HG02678 (cell line): ENCODE results near the gene LRIT3.

Experiments used
- ATAC-seq: cut with Tn5 transposase; IDR thresholded peaks from one replicate; pipeline ENCODE4 v1.9.1; 2021; ENCODE audit warnings: mild to moderate bottlenecking, moderate library complexity; ENCODE audit not compliant: unreplicated experiment

LRIT3 gene

DNA sequence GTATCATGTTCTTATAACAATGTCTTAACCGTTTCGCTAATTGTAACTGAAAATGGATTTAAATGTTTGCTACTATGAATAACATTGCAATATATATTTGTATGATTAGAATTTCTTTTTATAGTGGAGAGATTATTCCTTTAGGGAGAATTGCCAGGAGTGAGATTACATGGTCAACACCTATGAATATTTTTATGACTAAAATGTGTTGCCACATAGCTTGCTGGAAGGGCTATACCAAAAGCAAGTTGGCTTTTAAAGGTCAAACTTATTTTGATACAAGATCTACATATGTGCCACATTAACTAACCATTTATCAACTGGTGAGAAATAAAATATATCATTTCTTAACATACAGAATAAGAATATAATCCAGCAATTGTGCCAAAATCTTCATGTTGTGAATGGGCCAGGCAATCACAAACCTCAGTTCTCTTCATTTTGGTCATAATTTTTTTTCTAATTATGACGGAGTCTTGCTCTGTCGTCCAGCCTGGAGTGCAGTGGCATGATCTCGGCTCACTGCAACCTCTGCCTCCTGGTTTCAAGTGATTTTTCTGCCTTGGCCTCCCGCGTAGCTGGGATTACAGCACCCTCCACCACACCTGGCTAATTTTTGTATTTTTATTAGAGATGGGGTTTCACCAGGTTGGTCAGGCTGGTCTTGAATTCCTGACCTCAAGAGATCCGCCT, 54.8 kb downstream of the LRIT3 start:
- no peak for ATAC-seq

DNA sequence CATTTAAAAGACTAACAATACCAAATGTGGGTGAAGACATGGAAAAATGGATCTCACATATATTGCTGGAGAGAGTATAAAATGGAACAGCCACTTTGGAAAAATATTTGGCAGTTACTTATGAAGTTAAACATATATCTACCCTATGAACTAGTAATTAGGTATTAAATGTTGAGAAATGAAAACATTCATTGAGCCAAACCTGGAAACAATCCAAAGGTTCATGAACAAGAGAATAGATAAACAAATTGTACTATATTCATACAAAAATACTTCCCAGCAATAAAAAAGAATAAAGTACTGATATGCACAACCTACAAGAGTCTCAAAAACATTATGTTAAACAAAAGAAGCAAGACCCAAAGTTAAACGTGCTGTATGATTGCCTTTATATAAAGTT, 60.8 kb downstream of the LRIT3 start:
- no peak for ATAC-seq

DNA sequence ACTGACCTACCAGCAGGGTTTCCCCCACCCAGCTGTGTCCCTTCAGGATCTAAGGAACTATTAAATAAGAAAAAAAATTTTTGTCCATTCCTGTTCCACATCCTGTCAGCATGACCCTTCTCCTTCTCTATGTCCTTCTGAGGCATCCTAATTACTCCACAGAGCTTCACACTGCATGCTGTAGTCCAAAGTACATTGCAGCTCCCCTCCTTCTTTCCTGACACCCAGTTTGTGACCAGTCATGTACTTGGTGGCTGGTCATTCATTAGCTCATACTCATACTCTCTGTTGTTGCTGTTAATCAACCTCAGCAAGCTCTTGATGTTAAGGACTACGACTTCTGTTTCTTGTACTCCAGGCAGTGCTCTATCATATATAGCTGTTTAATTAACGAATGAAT, 62.3 kb downstream of the LRIT3 start:
- ATAC-seq: no peak

DNA sequence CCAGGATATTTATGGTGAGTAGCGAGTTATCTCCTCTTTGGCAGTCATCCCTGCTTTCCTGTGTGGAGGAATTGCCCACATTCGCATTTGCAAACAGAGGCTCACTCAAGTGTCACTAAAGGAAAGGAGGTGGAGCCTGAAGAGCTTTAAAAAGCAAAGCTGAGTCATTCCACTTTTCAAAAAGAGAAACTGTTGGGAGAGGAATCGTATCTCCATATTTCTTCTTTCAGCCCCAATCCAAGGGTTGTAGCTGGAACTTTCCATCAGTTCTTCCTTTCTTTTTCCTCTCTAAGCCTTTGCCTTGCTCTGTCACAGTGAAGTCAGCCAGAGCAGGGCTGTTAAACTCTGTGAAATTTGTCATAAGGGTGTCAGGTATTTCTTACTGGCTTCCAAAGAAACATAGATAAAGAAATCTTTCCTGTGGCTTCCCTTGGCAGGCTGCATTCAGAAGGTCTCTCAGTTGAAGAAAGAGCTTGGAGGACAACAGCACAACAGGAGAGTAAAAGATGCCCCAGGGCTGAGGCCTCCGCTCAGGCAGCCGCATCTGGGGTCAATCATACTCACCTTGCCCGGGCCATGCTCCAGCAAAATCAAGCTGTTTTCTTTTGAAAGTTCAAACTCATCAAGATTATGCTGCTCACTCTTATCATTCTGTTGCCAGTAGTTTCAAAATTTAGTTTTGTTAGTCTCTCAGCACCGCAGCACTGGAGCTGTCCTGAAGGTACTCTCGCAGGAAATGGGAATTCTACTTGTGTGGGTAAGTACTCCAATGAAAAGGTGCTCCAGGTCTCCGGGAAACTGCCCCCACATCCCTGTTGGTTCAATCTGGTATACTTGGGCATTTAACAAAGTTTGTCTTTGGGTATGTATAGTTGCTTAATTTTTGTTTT, 65.0 kb downstream of the LRIT3 start, which contains the start of gene EGF:
TSS of gene EGF (plus strand) at position 178 of the 890 bp plus-strand sequence. CDS start at position 631, 453 bp downstream.
- no peak for ATAC-seq

DNA sequence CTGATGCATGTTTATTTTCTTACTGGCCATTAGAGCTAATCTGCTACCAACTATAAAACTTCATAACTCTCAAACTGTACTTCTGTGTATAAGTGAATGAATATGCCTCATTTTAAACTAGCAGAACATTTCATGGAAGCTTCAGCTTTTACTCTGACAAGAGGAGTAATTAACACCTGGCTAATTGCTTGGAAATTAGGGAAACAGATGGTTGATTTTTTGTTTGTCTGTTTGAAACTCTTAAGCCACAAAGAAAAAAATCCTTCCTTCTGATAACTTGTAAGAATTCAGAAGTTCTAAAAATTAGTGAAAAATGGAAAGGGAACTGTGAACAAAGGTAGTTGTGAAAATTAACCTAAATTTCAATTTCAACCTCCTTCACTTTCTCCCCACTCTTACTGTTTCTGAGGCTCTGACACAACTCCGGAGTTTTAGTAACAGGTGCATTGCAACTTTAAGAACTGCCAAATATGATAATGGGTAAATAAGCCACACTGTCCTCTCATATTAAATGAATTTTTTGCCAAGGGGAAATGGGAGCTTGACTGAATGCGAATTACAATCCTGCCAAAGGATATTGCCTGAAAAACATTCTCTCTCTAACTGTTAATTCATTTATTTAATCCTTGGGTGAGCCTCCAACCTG, 65.8 kb downstream of the LRIT3 start:
- no peak for ATAC-seq

DNA sequence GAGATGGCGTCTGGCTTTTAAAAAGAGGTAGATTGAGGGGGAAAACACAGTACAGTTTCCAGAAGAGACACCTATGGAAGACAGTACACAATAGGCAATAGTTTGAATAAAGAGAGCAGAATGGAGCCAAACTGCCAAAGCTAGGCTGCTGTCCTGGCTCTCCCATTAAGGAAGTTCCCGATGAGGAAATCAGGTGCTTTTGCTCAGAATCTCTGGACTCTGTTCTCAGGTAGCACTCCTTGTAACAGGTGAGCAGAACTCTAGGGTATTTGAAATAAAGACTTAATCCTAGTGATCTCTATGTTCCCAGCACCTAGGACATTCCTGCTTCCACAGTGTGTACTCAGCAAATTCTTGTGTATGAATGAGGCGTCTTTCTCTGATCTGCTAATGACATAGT, 66.4 kb downstream of the LRIT3 start:
- ATAC-seq: no peak

DNA sequence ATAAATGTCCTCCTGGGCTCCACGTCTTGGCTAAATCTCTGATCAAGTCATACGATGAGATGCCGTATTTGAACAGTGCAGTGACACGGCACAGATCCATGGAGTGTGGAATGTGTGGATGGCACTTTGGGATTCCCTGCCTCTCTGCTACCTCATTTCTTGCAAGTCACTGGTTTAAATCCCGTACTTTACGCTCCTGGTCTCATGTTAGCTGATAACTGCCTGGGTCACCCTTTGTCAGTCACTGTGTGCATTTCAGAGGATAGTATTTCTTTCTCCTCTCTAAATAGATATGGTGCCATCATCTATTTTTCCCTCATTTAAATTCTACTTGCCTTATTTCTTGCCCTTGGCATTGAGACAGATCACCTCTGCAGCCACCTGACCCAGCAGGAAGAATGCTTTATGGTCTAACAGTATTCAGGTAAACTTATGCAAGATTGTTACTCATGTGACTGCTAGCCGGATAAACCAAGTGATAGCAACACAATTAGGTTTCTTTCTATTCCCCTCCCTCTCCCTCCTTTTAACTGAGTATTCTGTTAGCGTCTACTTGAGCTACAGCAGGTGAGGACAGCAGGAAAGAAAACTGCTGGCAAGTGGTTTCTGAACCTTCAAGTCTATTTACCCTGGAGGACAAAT, 67.6 kb downstream of the LRIT3 start:
- no peak for ATAC-seq

DNA sequence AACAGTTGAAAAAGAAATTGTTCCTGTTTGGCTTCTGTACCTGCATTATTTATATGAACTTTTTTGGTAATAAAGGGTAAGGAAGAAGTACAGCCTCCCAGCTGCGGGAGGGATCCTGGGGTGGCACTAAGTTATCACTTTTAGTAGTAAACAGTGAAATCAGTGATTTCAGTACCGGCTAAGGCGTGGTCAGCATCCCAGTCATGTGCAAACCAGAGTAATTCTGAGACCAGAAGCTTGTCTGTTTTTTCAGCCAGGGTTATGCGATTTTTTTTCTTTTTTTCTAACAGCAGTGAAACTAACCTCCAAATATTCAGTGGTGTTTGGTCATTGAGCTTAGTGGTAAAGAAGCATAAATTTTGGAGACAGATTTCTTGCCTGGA, 68.1 kb downstream of the LRIT3 start:
- ATAC-seq: no peak

DNA sequence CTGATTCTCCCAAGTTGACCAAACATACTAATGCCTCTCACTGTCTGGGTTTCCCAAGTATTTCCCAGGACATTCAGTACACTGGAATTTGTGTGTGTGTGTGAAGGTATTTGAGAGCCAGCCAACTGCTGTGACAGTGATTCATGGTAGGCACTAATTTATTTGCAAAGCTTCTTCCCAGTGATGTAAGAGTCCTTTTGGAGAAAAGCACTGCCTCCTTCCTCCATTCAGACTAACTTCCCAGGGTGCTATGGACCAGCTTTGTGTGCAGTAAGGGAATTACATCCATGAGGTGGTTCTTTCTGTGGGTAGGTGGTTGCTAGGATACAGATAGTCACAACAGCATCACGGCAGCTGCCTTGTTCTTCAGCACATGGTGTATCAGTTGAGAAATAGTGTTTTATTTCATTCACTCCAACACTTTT, 73.5 kb downstream of the LRIT3 start:
- ATAC-seq: no peak
